Measurements from ENCODE around the gene C17orf50. TPM values are rescaled to one million over a fixed set of nuclear protein-coding genes. Genes with fewer than 3 reads are reported as not detected.

Gene C17orf50
- total and polyA plus RNA-seq, 10 donors, result 0.15 to 0.42 TPM; not detected in 8

- H3K9me3 ChIP-seq, result no peaks in the 10 kb centered on the region
- H3K4me3 ChIP-seq, result peak overlapping the region; percentile 57 to 78 (median 64)
- intact Hi-C loops (cut with DNase I; ENCODE audit: low total_unique reads), result no loop called here
- no peaks in the 10 kb centered on the region for H3K36me3 ChIP-seq
- WGBS, 5 donors, result 3 to 5% (median 3%) methylated on average over 45 to 75 of the region's 75 CpGs
- H3K27ac ChIP-seq, result peak overlapping the region in 7 of 8 donors; percentile 20 to 79 (median 68)
- no peak for TF ChIP-seq POLR2A (IDR thresholded peaks at IDR 0.05)
- peak; percentile 45 to 81 (median 75) for TF ChIP-seq POLR2AphosphoS5 (IDR thresholded peaks at IDR 0.05)
- peak; percentile 83 to 98 (median 93) for TF ChIP-seq CTCF (IDR thresholded peaks at IDR 0.05 in 8 of 11, conservative IDR thresholded peaks at IDR 0.05 in 3 of 11)
- H3K4me1 ChIP-seq, result peaks cover 6 to 22% (median 15%) of the 10 kb centered on the region in 6 donors
- peak; percentile 97 for DNase-seq
- H3K27me3 ChIP-seq (replicated peaks in 1 of 7), result peaks cover 0 to 4% (median 0%) of the 10 kb centered on the region in 7 donors
These were observed 3.7 kb downstream of the C17orf50 start for GRCh38 chr17:35764123-35764991.

GRCh38 chr17:35765086-35765710 lies 4.5 kb downstream of the C17orf50 start:
- 76 to 86% (median 79%) methylated on average over 11 of the region's 11 CpGs for WGBS, 5 donors
- peaks cover 0 to 4% (median 0%) of the 10 kb centered on the region in 7 donors for H3K27me3 ChIP-seq (replicated peaks in 1 of 7)
- no peak for DNase-seq
- peak overlapping the region in 2 of 8 donors; percentile 61 to 78 for H3K4me3 ChIP-seq
- TF ChIP-seq POLR2A (IDR thresholded peaks at IDR 0.05) (no peak), CTCF (IDR thresholded peaks at IDR 0.05 in 8 of 11, conservative IDR thresholded peaks at IDR 0.05 in 3 of 11) (no peak), POLR2AphosphoS5 (IDR thresholded peaks at IDR 0.05) (no peak)
- intact Hi-C loops (cut with DNase I; ENCODE audit: low total_unique reads), result loop anchor here (5.0 kb wide), 1 partner anchor 42 kb away; the partner anchor contains the start of gene TAF15
- H3K36me3 ChIP-seq, result no peaks in the 10 kb centered on the region
- no peaks in the 10 kb centered on the region for H3K9me3 ChIP-seq
- H3K4me1 ChIP-seq, result peaks cover 6 to 22% (median 15%) of the 10 kb centered on the region in 6 donors
- H3K27ac ChIP-seq, result peak overlapping the region in 3 of 8 donors; percentile 68 to 79 (median 70)

- Histone ChIP-seq H3K9me3 (no peaks in the 10 kb centered on the region), H3K27me3 (replicated peaks in 1 of 7) (peaks cover 0 to 4% (median 0%) of the 10 kb centered on the region in 7 donors), H3K27ac (no peak overlapping the region), H3K4me3 (no peak overlapping the region), H3K36me3 (no peaks in the 10 kb centered on the region), H3K4me1 (peaks cover 6 to 22% (median 15%) of the 10 kb centered on the region in 6 donors)
- no peak for DNase-seq
- TF ChIP-seq POLR2A (IDR thresholded peaks at IDR 0.05), result no peak
- TF ChIP-seq POLR2AphosphoS5 (IDR thresholded peaks at IDR 0.05), result no peak
- TF ChIP-seq CTCF (IDR thresholded peaks at IDR 0.05 in 8 of 11, conservative IDR thresholded peaks at IDR 0.05 in 3 of 11), result no peak
- 77 to 84% (median 80%) methylated on average over 8 of the region's 8 CpGs for WGBS, 5 donors
- intact Hi-C loops (cut with DNase I; ENCODE audit: low total_unique reads), result loop anchor here (5.0 kb wide), 1 partner anchor 41 kb away; the partner anchor contains the start of gene TAF15
These were observed 5.2 kb downstream of the C17orf50 start for GRCh38 chr17:35765756-35766488.

Data from spleen (tissue), 11 donors.